ENCODE results near the gene FAM186B.
A peak's percentile ranks its signal among the peaks of the same experiment; 100 is the strongest.

The FAM186B gene

DNA sequence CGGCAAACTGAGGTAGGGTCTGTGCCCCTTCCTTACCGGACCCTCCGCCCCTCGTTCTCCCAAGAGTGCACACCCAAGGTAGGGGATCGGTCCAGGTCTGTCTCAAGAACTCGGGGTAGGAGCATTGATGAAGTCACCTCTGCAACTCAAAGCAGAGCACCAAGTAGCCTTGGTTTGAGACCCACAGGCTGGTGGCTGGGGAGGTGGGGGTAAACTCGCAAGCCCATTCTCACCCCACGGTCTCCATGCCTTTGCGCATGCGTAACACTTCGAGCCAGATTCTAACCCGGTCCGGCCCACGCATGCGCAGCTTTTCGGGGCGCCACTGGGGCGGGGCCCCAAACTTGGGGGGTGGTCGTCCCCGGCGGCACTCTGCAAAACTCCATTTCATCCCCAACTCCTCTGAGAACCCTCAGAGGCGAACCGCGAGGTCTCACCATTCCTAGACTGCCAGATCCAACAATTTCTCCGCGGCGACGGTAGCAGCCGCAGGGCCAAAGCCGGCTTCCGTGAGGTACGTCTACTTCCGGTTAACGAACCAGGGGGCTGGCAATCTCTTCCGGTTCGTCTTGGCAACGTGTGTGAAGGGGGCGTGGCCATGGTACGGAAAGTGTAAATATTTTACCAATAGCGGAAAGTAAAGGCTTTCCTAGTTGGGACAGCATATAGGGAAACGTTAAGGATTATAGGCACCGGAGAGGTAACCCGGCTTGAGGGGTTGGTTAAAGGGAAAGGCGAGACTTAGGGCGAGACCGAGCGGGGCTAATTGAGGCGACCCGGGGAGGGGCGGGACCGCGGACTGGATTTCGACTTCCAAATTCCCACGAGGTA, 37.6 kb downstream of the FAM186B start, which contains the start of gene MCRS1:
Gene MCRS1, minus strand, starts transcription at position 532 of the 831 bp plus-strand sequence. CDS start 1,411 bp downstream, outside the sequence.
- DNase-seq (ENCODE audit: low spot score), result peak; percentile 97

GRCh38 chr12:49567302-49567610, 38.2 kb downstream of the FAM186B start:
- no peak for DNase-seq (ENCODE audit: low spot score)

GRCh38 chr12:49566361-49566760, 39.1 kb downstream of the FAM186B start:
- no peak for DNase-seq (ENCODE audit: low spot score)

DNA sequence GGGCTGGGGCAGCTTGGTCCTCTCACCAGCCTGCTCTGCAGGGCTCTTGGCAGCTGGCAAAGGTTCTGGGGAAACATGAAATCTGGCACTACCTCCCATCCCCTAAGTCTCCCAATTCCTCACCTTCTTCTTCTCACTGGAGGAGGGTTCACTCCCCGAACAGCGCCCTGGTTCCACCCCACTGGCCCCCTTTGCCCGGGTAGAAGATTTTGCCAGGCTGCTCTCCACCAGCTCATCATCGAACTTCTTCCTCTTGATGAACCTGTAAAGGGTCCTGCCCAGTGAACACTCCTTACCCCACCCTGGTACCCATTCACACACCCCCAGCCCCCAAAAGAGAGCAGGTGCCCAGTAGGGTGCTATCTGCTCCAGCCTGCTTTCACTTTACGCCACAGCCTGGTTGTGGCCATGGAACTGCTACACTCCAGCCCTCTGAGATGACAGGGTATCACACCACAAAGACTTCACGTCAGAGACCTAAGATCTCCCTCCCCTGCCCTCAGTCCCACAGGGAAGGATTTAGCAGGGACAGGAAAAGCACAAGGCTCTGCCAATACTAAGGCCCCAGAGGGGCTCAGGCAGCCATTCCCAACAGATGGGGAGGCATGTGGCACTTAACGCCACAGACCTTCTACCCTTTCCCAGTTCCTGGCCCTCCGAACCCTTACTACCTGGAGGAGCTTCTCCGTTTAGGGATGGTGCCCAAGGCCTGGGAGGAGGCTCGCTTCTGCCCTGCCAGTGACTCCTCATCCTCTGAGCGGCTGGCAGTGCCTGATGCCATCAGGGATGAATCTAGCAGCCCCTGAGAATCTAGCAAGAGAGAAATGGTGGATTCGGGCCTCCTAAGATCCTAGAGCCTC, 39.8 kb downstream of the FAM186B start:
- no peak for DNase-seq (ENCODE audit: low spot score)

GRCh38 chr12:49564686-49565405, 40.6 kb downstream of the FAM186B start:
- DNase-seq (ENCODE audit: low spot score), result no peak

DNA sequence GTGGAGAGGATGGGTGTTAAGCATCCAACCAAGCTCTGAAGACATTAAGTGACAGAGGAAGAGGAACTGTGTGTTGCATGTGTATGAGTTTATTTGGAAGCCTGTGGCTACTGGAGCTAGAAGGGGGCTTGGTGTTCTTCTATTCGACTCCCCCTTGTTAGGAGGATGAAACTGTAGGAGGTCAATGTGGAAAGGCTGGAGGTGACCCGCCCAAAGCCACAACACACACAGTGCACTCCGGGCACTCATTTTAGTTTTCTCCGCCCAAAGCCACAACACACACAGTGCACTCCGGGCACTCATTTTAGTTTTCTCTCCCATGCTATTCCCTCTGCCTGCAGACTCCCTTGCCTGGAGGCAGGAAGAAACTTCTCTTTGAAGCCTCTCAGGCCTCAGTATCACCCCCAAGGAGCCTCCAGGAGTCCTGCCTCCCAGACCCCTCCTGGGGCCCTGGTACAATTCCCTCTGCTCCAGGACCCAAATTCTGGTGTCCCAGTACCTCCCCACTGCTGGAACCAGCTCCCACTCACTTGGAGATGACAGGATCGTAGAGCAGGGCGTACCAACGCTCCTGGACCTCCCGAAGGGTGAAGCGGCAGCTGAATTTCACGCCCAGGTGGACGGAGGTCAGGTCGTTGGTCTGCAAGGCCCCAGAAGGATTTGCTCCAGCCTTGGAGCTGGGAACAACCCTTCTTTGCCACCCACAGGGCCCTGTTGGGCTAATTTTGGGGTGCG, 41.3 kb downstream of the FAM186B start:
- no peak for DNase-seq (ENCODE audit: low spot score)

DNA sequence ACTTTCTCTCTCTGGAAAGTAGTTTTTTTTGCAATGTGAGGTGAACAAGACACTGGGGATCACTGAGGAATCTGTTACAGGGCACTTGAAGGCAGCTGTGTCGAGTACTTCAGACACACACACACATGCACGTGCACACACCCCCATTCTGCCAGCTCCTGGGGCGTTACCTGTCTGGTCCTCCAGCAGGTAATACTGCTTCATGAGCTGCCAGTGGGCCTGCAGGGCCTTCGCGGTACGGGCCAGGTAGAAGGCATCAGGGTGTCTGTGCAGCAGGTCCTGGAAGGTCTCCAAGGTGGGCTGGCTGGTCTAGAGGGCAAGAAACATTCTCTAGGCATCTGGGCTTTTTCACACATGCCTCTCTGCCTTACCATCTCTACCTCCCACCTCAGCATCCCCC, 42.6 kb downstream of the FAM186B start:
- DNase-seq (ENCODE audit: low spot score), result no peak

- DNase-seq (ENCODE audit: low spot score), result no peak
Measured at GRCh38 chr12:49562233-49562632, 43.2 kb downstream of the FAM186B start.

DNA sequence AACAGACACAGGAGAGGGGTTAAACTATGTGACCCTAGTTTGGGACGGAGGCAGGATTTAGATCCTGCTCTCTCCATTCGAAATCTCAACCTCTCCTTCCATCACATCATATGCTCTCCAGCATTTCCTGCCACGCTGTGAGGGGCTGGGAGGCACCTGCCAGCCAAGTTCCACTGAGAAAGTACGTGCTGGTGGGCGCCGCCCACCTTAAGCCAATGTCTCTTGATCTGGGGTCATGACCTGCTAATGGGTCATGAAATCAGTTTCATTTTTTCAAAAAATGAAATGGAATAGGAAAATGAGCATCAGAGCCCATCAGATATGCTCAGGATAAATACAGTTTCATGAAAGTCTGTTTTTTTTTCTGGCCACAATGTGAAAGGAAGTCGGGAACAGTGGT, 44.7 kb downstream of the FAM186B start:
- no peak for DNase-seq (ENCODE audit: low spot score)

DNA sequence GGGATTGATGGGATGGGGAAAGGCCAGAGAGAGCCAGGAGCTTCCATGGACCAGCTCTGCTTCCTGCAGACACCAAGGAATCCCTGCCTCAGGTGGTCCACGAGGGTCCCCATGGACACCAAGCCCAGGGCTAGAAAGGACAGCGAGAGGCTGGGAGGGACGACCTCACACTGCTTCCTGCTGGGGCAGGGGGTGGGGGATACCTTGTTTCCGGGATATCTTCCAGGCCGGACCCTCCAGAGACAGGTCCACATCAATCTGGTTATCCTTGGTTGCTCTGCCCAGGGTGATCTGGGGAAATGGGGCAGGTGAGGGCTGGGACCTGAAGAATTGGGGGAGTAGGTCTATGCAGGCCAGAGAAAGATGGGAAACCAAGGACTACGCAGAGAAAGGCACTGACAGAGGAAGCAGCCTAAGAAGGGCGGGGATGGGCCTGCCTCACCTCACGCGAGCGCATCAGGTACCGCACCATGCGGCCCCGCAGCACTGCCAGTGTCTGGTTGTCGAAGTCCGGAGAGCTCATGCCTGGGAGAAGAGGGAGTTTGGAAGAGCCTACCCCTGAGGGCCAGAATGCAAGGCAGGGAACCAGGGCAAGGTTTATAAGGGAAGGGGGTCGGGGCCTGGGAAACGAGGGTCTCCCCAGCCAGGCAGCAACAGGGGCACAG, 46.3 kb downstream of the FAM186B start:
- DNase-seq (ENCODE audit: low spot score), result no peak

DNA sequence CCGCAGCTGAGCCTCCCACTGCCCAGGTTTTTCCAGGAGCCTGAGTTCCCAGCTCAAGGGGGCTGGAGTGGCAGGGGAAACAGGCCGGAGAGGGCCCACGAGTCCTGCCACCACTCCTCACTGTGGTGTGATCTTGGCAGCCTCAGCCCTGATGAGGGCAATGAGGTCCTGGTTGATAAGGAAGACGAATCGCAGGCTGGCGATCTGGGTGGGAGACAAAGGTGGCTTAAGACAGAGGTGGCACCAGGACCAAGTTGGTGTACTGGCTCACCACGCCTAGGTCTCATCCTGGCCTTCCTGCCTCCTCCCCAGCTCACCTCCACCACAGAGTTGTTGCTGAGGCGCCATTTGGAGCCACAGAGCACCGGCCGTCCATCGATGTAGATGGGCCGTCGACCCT, 46.9 kb downstream of the FAM186B start:
- no peak for DNase-seq (ENCODE audit: low spot score)

- no peak for DNase-seq (ENCODE audit: low spot score)
Measured at GRCh38 chr12:49557917-49558215, 47.6 kb downstream of the FAM186B start.

DNA sequence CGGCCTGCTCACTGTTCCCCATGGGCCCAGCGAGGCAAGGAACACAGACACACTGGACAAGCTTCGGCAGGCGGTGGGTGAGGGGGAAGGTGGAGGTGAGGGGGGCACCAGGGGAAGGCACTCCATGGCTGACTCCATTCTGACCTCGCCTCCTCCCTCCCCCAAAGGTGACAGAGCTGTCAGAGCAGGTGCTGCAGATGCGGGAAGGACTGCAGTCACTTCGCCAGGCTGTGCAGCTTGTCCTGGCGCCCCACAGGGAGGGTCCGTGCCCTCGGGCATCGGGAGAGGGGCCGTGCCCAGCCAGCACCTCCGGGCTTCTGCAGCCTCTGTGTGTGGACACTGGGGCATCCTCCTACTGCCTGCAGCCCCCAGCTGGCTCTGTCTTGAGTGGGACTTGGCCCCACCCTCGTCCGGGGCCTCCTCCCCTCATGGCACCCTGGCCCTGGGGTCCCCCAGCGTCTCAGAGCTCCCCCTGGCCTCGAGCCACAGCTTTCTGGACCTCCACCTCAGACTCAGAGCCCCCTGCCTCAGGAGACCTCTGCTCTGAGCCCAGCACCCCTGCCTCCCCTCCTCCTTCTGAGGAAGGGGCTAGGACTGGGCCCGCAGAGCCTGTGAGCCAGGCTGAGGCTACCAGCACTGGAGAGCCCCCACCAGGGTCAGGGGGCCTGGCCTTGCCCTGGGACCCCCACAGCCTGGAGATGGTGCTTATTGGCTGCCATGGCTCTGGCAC, 48.1 kb downstream of the FAM186B start:
- no peak for DNase-seq (ENCODE audit: low spot score)

DNA sequence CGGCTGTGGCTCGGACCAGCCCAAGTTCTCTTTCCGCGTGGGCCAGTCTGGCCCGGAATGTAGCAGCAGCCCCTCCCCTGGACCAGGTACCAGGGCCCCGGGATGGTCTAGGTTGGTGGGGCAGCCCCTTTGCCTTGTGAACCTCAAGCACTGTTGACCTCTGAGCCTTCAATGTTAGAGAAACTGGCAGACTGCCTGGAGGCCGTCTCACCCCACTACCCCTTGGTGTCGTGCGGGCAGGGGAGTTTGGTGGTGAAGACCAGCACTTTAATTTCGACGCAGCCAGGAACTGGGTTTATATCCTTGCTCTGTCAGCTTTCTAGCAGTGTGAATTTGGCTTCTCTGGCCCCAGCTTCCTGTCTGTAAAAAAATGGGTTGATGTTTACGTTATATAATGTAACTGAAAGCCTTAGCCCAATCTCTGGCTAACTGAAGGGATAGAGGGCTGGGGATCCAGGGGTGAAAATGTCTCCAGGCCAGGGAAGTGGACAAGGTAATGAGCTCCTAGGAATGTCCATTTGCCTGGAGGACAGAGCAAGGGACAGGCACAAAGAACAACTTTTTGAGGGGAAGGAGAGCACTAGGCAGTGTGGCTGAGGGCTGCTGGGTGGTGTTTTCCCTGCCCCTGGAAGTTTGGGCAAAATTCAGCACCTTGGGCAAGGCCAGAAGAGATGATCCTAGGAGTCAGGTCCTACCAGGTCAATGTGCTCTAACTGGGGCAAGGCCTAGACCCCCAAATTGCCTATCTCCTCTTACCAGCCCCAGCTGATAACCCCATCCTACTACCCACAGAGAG, 48.9 kb downstream of the FAM186B start:
- no peak for DNase-seq (ENCODE audit: low spot score)

- no peak for DNase-seq (ENCODE audit: low spot score)
Measured at GRCh38 chr12:49555631-49556390, 49.6 kb downstream of the FAM186B start.

DNA sequence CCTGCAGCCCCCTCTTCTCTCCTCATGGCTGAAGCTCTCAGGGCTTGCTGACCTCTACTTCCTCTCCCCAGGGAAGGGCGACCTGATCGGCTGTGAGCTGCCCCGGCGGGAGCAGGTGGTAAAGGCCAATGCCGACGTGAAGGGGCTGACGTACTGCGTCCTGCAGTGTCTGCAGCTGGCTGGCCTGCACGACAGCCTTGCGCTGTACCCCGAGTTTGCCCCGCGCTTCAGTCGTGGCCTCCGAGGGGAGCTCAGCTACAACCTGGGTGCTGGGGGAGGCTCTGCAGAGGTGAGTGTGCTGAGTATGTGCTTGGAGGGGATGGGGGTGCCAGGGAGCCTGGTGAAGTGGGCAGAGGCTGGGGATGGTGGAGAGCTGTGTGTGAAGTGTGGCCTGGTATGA, 51.2 kb downstream of the FAM186B start:
- no peak for DNase-seq (ENCODE audit: low spot score)

GRCh38 chr12:49553512-49554088, 51.8 kb downstream of the FAM186B start:
- peak; percentile 49 for DNase-seq (ENCODE audit: low spot score)

DNA sequence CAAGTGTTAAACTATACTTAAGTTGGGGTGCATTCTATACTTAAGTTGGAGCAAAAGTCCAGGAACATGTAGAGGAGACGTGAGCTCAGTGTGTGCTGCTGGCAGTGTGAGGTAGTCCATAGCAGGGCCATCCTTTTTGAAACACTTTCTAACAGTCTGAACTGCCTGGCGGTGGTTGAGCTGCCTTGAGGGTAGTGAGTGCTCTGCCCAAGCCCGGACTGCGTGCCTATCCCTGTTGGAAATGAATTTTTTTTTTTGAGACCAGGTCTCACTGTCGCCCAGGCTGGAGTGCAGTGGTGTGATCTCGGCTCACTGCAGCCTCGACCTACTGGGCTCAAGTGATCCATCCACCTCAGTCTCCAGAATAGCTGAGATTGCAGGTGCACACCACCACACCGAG, 52.5 kb downstream of the FAM186B start:
- DNase-seq (ENCODE audit: low spot score), result no peak

- DNase-seq (ENCODE audit: low spot score), result no peak
Measured at GRCh38 chr12:49552425-49552824, 53.0 kb downstream of the FAM186B start.
